Measurements from ENCODE around the gene C2orf80.
"Not testable (repeated sequence)": the region's sequence is repeated elsewhere in the genome, so short reads cannot be mapped to it uniquely, and the experiment has no call there.

The C2orf80 gene

DNA sequence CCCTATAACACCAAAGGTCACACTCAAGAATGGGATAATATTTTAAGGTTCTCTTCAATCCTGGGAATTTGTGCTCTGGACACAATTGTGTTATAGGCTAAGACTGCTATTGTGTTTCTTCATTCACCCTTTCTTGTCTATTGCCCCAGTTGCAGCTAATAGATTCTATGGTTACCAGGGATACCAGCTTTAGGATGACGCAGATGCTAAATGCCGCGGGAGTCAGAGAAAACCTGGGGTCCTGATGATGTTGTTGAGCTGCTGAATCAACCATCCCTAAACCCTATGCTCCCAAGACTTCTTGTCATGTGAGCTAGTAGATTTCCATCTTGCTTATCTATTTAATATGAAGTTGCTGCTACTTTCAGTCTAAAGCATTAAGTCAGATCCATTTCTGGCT is 70.9 kb downstream of the C2orf80 start:
- H3K27me3 ChIP-seq (ENCODE audit: control insufficient read depth, low read length), result peaks cover 12% of the 10 kb centered on the region; the same call in 1 of the 2 replicates
- TF ChIP-seq, protein P1, sequence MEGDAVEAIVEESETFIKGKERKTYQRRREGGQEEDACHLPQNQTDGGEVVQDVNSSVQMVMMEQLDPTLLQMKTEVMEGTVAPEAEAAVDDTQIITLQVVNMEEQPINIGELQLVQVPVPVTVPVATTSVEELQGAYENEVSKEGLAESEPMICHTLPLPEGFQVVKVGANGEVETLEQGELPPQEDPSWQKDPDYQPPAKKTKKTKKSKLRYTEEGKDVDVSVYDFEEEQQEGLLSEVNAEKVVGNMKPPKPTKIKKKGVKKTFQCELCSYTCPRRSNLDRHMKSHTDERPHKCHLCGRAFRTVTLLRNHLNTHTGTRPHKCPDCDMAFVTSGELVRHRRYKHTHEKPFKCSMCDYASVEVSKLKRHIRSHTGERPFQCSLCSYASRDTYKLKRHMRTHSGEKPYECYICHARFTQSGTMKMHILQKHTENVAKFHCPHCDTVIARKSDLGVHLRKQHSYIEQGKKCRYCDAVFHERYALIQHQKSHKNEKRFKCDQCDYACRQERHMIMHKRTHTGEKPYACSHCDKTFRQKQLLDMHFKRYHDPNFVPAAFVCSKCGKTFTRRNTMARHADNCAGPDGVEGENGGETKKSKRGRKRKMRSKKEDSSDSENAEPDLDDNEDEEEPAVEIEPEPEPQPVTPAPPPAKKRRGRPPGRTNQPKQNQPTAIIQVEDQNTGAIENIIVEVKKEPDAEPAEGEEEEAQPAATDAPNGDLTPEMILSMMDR (IDR thresholded peaks at IDR 0.05; ENCODE audit: low read depth, low read length, poor library complexity, severe bottlenecking), result no peak
- no peak for TF ChIP-seq EZH2phosphoT487 (IDR thresholded peaks at IDR 0.05; ENCODE audit: borderline replicate concordance, low read length)
- H3K4me2 ChIP-seq (ENCODE audit: low read length), result no peak overlapping the region
- H3K27ac ChIP-seq (ENCODE audit: low read depth, low read length), result no peak overlapping the region
- no peak overlapping the region for H3K4me3 ChIP-seq (ENCODE audit: low read length)
- H4K20me1 ChIP-seq (ENCODE audit: control insufficient read depth, insufficient read depth, low read depth, low read length), result no peaks in the 10 kb centered on the region
- H3K9me3 ChIP-seq (ENCODE audit: control insufficient read depth, insufficient read depth, low read length), result no peaks in the 10 kb centered on the region
- no peaks in the 10 kb centered on the region for H3K4me1 ChIP-seq (ENCODE audit: control insufficient read depth, low read length)
- no peaks in the 10 kb centered on the region for H3K36me3 ChIP-seq (ENCODE audit: control insufficient read depth, low read length)
- H3F3A ChIP-seq (ENCODE audit: control insufficient read depth, insufficient read depth), result no peaks in the 10 kb centered on the region
- H3K9me2 ChIP-seq (replicated peaks; ENCODE audit: control insufficient read depth, low read length), result no peaks in the 10 kb centered on the region
- H3K79me2 ChIP-seq (ENCODE audit: control insufficient read depth, low read length), result no peaks in the 10 kb centered on the region

DNA sequence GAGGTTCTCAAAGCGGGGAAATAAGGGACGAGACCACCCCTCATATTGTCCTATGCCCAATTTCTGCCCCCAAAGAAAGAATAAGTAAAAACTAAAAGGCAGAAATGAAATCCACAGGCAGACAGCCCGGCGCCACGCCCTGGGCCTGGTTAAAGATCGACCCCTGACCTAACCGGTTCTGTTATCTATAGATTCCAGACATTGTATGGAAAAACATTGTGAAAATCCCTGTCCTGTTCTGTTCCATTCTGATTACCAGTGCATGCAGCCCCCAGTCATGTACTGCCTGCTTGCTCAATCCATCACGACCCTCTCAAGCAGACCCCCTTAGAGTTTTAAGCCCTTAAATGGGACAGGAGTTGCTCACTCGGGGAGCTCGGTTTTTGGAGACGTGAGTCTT is 72.4 kb downstream of the C2orf80 start:
- not testable (repeated sequence) for H4K20me1 ChIP-seq (ENCODE audit: control insufficient read depth, insufficient read depth, low read depth, low read length); H3K36me3 ChIP-seq (ENCODE audit: control insufficient read depth, low read length); H3K9me3 ChIP-seq (ENCODE audit: control insufficient read depth, insufficient read depth, low read length); H3K4me3 ChIP-seq (ENCODE audit: low read length); H3K27me3 ChIP-seq (ENCODE audit: control insufficient read depth, low read length); H3K27ac ChIP-seq (ENCODE audit: low read depth, low read length); H3K4me1 ChIP-seq (ENCODE audit: control insufficient read depth, low read length); H3F3A ChIP-seq (ENCODE audit: control insufficient read depth, insufficient read depth); H3K9me2 ChIP-seq (replicated peaks; ENCODE audit: control insufficient read depth, low read length); H3K4me2 ChIP-seq (ENCODE audit: low read length); H3K79me2 ChIP-seq (ENCODE audit: control insufficient read depth, low read length)
